Hepatocyte (in vitro differentiated cells): ENCODE data around the gene NELL2. TPM values are rescaled to one million over a fixed set of nuclear protein-coding genes. Genes with fewer than 3 reads are reported as not detected.
A peak's percentile ranks its signal among the peaks of the same experiment; 100 is the strongest.

Experiments used
- DNase-seq: peaks from one replicate; pipeline ENCODE4 v3.0.0-alpha.2; 2016; ENCODE audit warnings: low spot score
- H2AFZ ChIP-seq: fragments of 200-600 bp; sonication (generic); 2 replicates; pipeline ENCODE4 v1.6.0; 2016; ENCODE audit warnings: antibody characterized with exemption, mild to moderate bottlenecking
- H3K27ac ChIP-seq: fragments of 200-600 bp; sonication (generic); 2 replicates; pipeline ENCODE4 v1.5.1; 2016; ENCODE audit warnings: mild to moderate bottlenecking
- H3K27me3 ChIP-seq: fragments of 200-600 bp; sonication (generic); 2 replicates; pipeline ENCODE4 v1.6.1; 2016
- H3K36me3 ChIP-seq: fragments of 200-600 bp; sonication (generic); replicated peaks from 2 replicates; pipeline ENCODE4 v1.5.1; 2016; ENCODE audit warnings: low read depth; ENCODE audit not compliant: insufficient read depth
- H3K4me1 ChIP-seq: fragments of 200-600 bp; sonication (generic); 2 replicates; pipeline ENCODE4 v1.5.1; 2016; ENCODE audit warnings: mild to moderate bottlenecking, moderate library complexity; ENCODE audit not compliant: insufficient read depth
- H3K4me2 ChIP-seq: fragments of 200-600 bp; sonication (generic); 2 replicates; pipeline ENCODE4 v1.6.0; 2016
- H3K4me3 ChIP-seq: fragments of 200-600 bp; sonication (generic); 2 replicates; pipeline ENCODE4 v1.5.1; 2016; ENCODE audit warnings: mild to moderate bottlenecking
- H3K79me2 ChIP-seq: fragments of 200-600 bp; sonication (generic); 2 replicates; pipeline ENCODE4 v1.6.0; 2017; ENCODE audit warnings: mild to moderate bottlenecking
- H3K9me2 ChIP-seq: fragments of 200-600 bp; sonication (generic); replicated peaks from 2 replicates; pipeline ENCODE4 v1.6.0; 2017; ENCODE audit warnings: mild to moderate bottlenecking; ENCODE audit not compliant: insufficient read depth
- H3K9me3 ChIP-seq: fragments of 200-600 bp; sonication (generic); 2 replicates; pipeline ENCODE4 v1.5.1; 2016; ENCODE audit warnings: low read depth, mild to moderate bottlenecking
- H4K20me1 ChIP-seq: fragments of 200-600 bp; sonication (generic); 2 replicates; pipeline ENCODE4 v1.6.0; 2016; ENCODE audit warnings: mild to moderate bottlenecking; ENCODE audit not compliant: insufficient read depth, poor library complexity, severe bottlenecking
- CTCF ChIP-seq: fragments of 200-600 bp; sonication (generic); IDR thresholded peaks from 2 replicates; pipeline ENCODE4 v1.5.1; 2016; ENCODE audit warnings: antibody characterized with exemption, mild to moderate bottlenecking; ENCODE audit not compliant: poor library complexity
- EZH2 ChIP-seq: fragments of 200-600 bp; sonication (generic); IDR thresholded peaks from 2 replicates; pipeline ENCODE4 v1.6.1; 2016; ENCODE audit warnings: antibody characterized with exemption, mild to moderate bottlenecking, borderline replicate concordance
- EZH2phosphoT487 ChIP-seq: fragments of 200-600 bp; sonication (generic); IDR thresholded peaks from one replicate; pipeline ENCODE4 v1.6.1; 2018; ENCODE audit warnings: antibody characterized with exemption, mild to moderate bottlenecking, low read depth, moderate library complexity; ENCODE audit not compliant: unreplicated experiment, severe bottlenecking
- WGBS: methylation state at CpG from one replicate; pipeline ENCODE4 v1.1.6; 2016; ENCODE audit warnings: low lambda C conversion rate; ENCODE audit errors: missing lambda C conversion rate; 5-methylcytosine and 5-hydroxymethylcytosine counted together
- polyA plus RNA-seq: library from polyadenylated mRNA; unstranded; fragments of >200 nt; fragmentation: Nextera tagmentation; extraction: Ambion mirVana; gene quantifications from 2 replicates; pipeline ENCODE4 v1.2.1, GENCODE V29; 2016
- total RNA-seq: library from RNA; depleted of rRNA; stranded (reverse); fragments of >200 nt; gene quantifications from 2 replicates; pipeline ENCODE4 v1.2.3, GENCODE V29; 2014

The NELL2 gene
- total and polyA plus RNA-seq, 2 experiments from 2014 or later, result 7.4 to 31.3 TPM

DNA sequence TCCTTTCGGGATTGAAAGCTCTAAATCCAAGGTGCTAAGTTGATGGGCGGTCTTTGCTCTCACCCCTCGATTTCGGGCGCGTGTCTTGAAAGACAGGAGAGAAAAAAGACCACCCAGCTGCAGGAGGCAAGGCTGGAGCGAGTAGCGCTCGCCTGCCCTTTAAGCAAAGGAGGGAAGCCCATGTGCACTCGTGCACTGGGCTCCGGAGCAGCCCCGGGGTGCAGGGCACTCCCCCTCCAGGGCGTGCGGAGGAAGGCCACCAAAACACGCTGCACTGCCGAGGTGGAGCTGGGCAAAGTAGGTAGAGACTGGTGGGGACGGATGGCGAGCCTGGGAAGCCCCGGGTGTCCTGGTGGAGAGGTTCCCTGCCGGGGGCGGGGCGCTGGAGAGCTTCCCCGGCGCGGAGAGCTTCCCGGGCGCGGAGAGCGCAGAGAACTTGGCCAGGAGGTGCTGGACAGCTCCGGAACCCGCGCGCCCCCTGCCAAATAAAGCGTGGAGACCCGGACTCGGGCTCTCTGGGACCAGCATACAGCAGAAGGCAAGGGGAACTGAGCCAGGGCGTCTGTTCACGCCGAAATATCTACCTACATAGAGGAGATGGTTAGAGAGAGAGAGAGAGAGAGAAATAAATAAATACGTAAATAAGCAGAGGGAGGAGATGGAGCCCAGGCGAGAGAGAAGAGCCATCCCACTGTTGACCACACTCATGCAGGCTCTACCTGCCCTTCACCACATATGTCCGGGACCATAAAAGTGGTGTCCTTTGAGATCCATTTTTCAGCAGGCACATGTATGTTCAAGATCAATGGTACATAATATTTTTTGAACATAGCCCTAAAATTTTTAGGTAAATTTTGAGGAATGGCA lies 662 bp upstream of the NELL2 start:
- H3K4me1 ChIP-seq, result no peaks in the 10 kb centered on the region
- peaks cover 42% of the 10 kb centered on the region for H3K27me3 ChIP-seq
- H3K36me3 ChIP-seq, result no peaks in the 10 kb centered on the region
- no peaks in the 10 kb centered on the region for H4K20me1 ChIP-seq
- H3K27ac ChIP-seq, result no peak overlapping the region
- TF ChIP-seq CTCF (no peak), EZH2phosphoT487 (no peak), EZH2 (no peak)
- WGBS, result 2% methylated on average over 42 of the region's 42 CpGs
- peak overlapping the region; percentile 83 for H3K4me3 ChIP-seq
- no peaks in the 10 kb centered on the region for H3K9me3 ChIP-seq
- no peaks in the 10 kb centered on the region for H3K79me2 ChIP-seq
- DNase-seq, result peak; percentile 70
- peak overlapping the region; percentile 99 for H3K4me2 ChIP-seq
- H2AFZ ChIP-seq, result peak overlapping the region; percentile 81
- no peaks in the 10 kb centered on the region for H3K9me2 ChIP-seq

GRCh38 chr12:44875417-44875953 lies 630 bp downstream of the NELL2 start:
- 1% methylated on average over 27 of the region's 27 CpGs for WGBS

GRCh38 chr12:44874981-44875416 lies 1.1 kb downstream of the NELL2 start:
- Histone ChIP-seq H3K27me3 (peaks cover 50% of the 10 kb centered on the region), H3K4me3 (peak overlapping the region; percentile 83), H3K27ac (no peak overlapping the region), H3K4me1 (no peaks in the 10 kb centered on the region), H3K36me3 (no peaks in the 10 kb centered on the region), H3K79me2 (no peaks in the 10 kb centered on the region), H3K9me3 (no peaks in the 10 kb centered on the region), H3K4me2 (peak overlapping the region; percentile 99), H3K9me2 (no peaks in the 10 kb centered on the region), H2AFZ (peak overlapping the region; percentile 81), H4K20me1 (no peaks in the 10 kb centered on the region)
- TF ChIP-seq EZH2phosphoT487 (no peak), EZH2 (no peak), CTCF (no peak)
- 1% methylated on average over 12 of the region's 12 CpGs for WGBS
- DNase-seq, result no peak

More at GRCh38 chr12:44875417-44875953, 630 bp downstream of the NELL2 start:
- Histone ChIP-seq H3K27me3 (peaks cover 50% of the 10 kb centered on the region), H4K20me1 (no peaks in the 10 kb centered on the region), H3K4me3 (peak overlapping the region; percentile 83), H3K9me2 (no peaks in the 10 kb centered on the region), H2AFZ (peak overlapping the region; percentile 81), H3K79me2 (no peaks in the 10 kb centered on the region), H3K36me3 (no peaks in the 10 kb centered on the region), H3K9me3 (no peaks in the 10 kb centered on the region), H3K27ac (no peak overlapping the region), H3K4me2 (peak overlapping the region; percentile 99), H3K4me1 (no peaks in the 10 kb centered on the region)
- peak; percentile 12 for DNase-seq
- TF ChIP-seq EZH2 (peak; percentile 64), EZH2phosphoT487 (no peak)

DNA sequence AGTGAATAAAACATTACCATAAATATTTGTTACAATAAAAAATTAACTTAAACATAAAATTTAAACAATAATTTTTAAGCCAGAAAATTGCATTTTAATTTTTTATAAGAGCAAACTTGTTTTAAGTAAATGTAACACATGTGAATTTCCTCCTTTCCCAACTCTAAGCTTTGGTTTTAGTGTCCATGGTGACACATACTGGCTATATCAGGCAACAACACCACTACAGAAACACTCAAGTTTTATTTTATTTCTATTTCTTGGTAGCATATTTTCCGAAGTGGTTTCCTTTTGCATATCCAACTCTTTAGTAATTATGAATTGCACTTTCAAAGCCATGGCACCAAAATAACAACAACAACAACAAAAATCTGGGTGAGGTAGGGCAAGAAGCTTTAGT lies 2.2 kb downstream of the NELL2 start:
- TF ChIP-seq EZH2phosphoT487, result no peak
- TF ChIP-seq CTCF, result peak; percentile 58
- Histone ChIP-seq H3K27ac (no peak overlapping the region), H3K79me2 (no peaks in the 10 kb centered on the region), H3K27me3 (peaks cover 47% of the 10 kb centered on the region), H3K9me3 (no peaks in the 10 kb centered on the region), H3K4me3 (no peak overlapping the region), H3K36me3 (no peaks in the 10 kb centered on the region), H3K4me2 (peak overlapping the region; percentile 99), H4K20me1 (no peaks in the 10 kb centered on the region), H2AFZ (no peak overlapping the region), H3K4me1 (no peaks in the 10 kb centered on the region), H3K9me2 (no peaks in the 10 kb centered on the region)
- 73% methylated on average over 1 of the region's 1 CpG for WGBS
- DNase-seq, result peak; percentile 18
